GM04504 (cell line): ENCODE results near the gene HSPA6.
"Not testable (repeated sequence)": the region's sequence is repeated elsewhere in the genome, so short reads cannot be mapped to it uniquely, and the experiment has no call there.

ENCODE experiments used
- DNase-seq: peaks from one replicate; pipeline ENCODE4 v3.0.0-alpha.2; 2012; ENCODE audit warnings: low read depth

HSPA6 gene

GRCh38 chr1:161523817-161524741, at the start of gene HSPA6:
Gene HSPA6 (plus strand): TSS chr1:161524540. CDS start chr1:161524659, 119 bp downstream.
- peak; percentile 38 for DNase-seq

- not testable (repeated sequence) for DNase-seq
Measured at GRCh38 chr1:161477711-161478110, 46.6 kb upstream of the HSPA6 start.

- DNase-seq: no peak
Measured at GRCh38 chr1:161478985-161479384, 45.4 kb upstream of the HSPA6 start.

- DNase-seq: no peak
Measured at GRCh38 chr1:161480381-161481035, 43.8 kb upstream of the HSPA6 start.

GRCh38 chr1:161481624-161482392, 42.5 kb upstream of the HSPA6 start:
- no peak for DNase-seq

GRCh38 chr1:161482610-161483009, 41.7 kb upstream of the HSPA6 start:
- DNase-seq: no peak

- DNase-seq: no peak
Measured at GRCh38 chr1:161483361-161483760, 41.0 kb upstream of the HSPA6 start.

GRCh38 chr1:161484613-161485012, 39.7 kb upstream of the HSPA6 start:
- DNase-seq: no peak

GRCh38 chr1:161486806-161487741, 37.3 kb upstream of the HSPA6 start:
- DNase-seq: peak; percentile 26

GRCh38 chr1:161491472-161491871, 32.9 kb upstream of the HSPA6 start:
- no peak for DNase-seq

- DNase-seq: no peak
Measured at GRCh38 chr1:161492827-161493226, 31.5 kb upstream of the HSPA6 start.

GRCh38 chr1:161494091-161494735, 30.1 kb upstream of the HSPA6 start:
- no peak for DNase-seq

GRCh38 chr1:161495490-161495889, 28.9 kb upstream of the HSPA6 start:
- no peak for DNase-seq

GRCh38 chr1:161497961-161498360, 26.4 kb upstream of the HSPA6 start:
- DNase-seq: no peak

- no peak for DNase-seq
Measured at GRCh38 chr1:161498646-161499045, 25.7 kb upstream of the HSPA6 start.

- DNase-seq: no peak
Measured at GRCh38 chr1:161499099-161500039, 25.0 kb upstream of the HSPA6 start.

GRCh38 chr1:161501234-161501633, 23.1 kb upstream of the HSPA6 start:
- no peak for DNase-seq

- no peak for DNase-seq
Measured at GRCh38 chr1:161502181-161502580, 22.2 kb upstream of the HSPA6 start.

- DNase-seq: no peak
Measured at GRCh38 chr1:161502641-161503393, 21.5 kb upstream of the HSPA6 start.
